HG02884 (cell line): ENCODE data around the gene TMEM101.
"Not testable (repeated sequence)": the region's sequence is repeated elsewhere in the genome, so short reads cannot be mapped to it uniquely, and the experiment has no call there.

ENCODE experiments used
- ATAC-seq: cut with Tn5 transposase; IDR thresholded peaks from one replicate; pipeline ENCODE4 v1.9.1; 2021; ENCODE audit warnings: mild to moderate bottlenecking, moderate library complexity; ENCODE audit not compliant: unreplicated experiment

Gene TMEM101

GRCh38 chr17:43976963-43977837 is 37.6 kb downstream of the TMEM101 start:
- ATAC-seq, result no peak

- ATAC-seq, result no peak
Observed at GRCh38 chr17:43975898-43976297, 38.9 kb downstream of the TMEM101 start.

- no peak for ATAC-seq
Observed at GRCh38 chr17:43974382-43975266, 40.1 kb downstream of the TMEM101 start.

GRCh38 chr17:43972444-43973212 is 42.1 kb downstream of the TMEM101 start:
- ATAC-seq, result not testable (repeated sequence)

- not testable (repeated sequence) for ATAC-seq
Observed at GRCh38 chr17:43971436-43971835, 43.3 kb downstream of the TMEM101 start.

- no peak for ATAC-seq
Observed at GRCh38 chr17:43970366-43970765, 44.4 kb downstream of the TMEM101 start.

GRCh38 chr17:43967251-43967875 is 47.4 kb downstream of the TMEM101 start:
- ATAC-seq, result no peak

- ATAC-seq, result no peak
Observed at GRCh38 chr17:43966276-43966675, 48.5 kb downstream of the TMEM101 start.

GRCh38 chr17:43962479-43962878 is 52.3 kb downstream of the TMEM101 start:
- ATAC-seq, result no peak

- no peak for ATAC-seq
Observed at GRCh38 chr17:43961954-43962353, 52.8 kb downstream of the TMEM101 start.

- not testable (repeated sequence) for ATAC-seq
Observed at GRCh38 chr17:43961292-43961691, 53.5 kb downstream of the TMEM101 start.
